Smooth muscle cell (in vitro differentiated cells): ENCODE measurements around the gene AIM2. TPM values are rescaled to one million over a fixed set of nuclear protein-coding genes. Genes with fewer than 3 reads are reported as not detected.

Source experiments
- DNase-seq: peaks from one replicate; lab custom pipeline; 2025; ENCODE audit not compliant: unreplicated experiment; lab: John Stamatoyannopoulos, UW
- H2AFZ ChIP-seq: fragments of 200-600 bp; sonication (generic); 2 replicates; pipeline ENCODE4 v1.6.0; 2016; ENCODE audit warnings: antibody characterized with exemption, low read depth, mild to moderate bottlenecking
- H3F3A ChIP-seq: fragments of 200-600 bp; sonication (generic); 2 replicates; pipeline ENCODE4 v1.6.0; 2017; ENCODE audit warnings: antibody characterized with exemption, low read depth
- H3K27ac ChIP-seq: fragments of 200-600 bp; sonication (generic); 2 replicates; pipeline ENCODE4 v1.5.1; 2016; ENCODE audit warnings: low read depth, mild to moderate bottlenecking
- H3K27me3 ChIP-seq: fragments of 200-600 bp; sonication (generic); 2 replicates; pipeline ENCODE4 v1.6.1; 2016; ENCODE audit warnings: low read depth, mild to moderate bottlenecking
- H3K36me3 ChIP-seq: fragments of 200-600 bp; sonication (generic); 2 replicates; pipeline ENCODE4 v1.5.1; 2016; ENCODE audit warnings: low read depth
- H3K4me1 ChIP-seq: fragments of 200-600 bp; sonication (generic); 2 replicates; pipeline ENCODE4 v1.5.1; 2016; ENCODE audit warnings: low read depth
- H3K4me2 ChIP-seq: fragments of 200-600 bp; sonication (generic); 2 replicates; pipeline ENCODE4 v1.6.0; 2016; ENCODE audit warnings: mild to moderate bottlenecking
- H3K4me3 ChIP-seq: fragments of 200-600 bp; sonication (generic); 2 replicates; pipeline ENCODE4 v1.5.1; 2016; ENCODE audit warnings: mild to moderate bottlenecking
- H3K79me2 ChIP-seq: fragments of 200-600 bp; sonication (generic); 2 replicates; pipeline ENCODE4 v1.6.0; 2016; ENCODE audit warnings: low read depth, mild to moderate bottlenecking
- H3K9ac ChIP-seq: fragments of 200-600 bp; sonication (generic); 2 replicates; pipeline ENCODE4 v1.6.0; 2016; ENCODE audit warnings: low read depth
- H3K9me3 ChIP-seq: fragments of 200-600 bp; sonication (generic); replicated peaks from 2 replicates; pipeline ENCODE4 v1.5.1; 2016; ENCODE audit warnings: low read depth
- H4K20me1 ChIP-seq: fragments of 200-600 bp; sonication (generic); 2 replicates; pipeline ENCODE4 v1.6.0; 2016; ENCODE audit warnings: low read depth
- CTCF ChIP-seq: fragments of 200-600 bp; sonication (generic); IDR thresholded peaks from 2 replicates; pipeline ENCODE4 v1.5.1; 2017; ENCODE audit warnings: borderline replicate concordance, mild to moderate bottlenecking, antibody characterized with exemption; ENCODE audit not compliant: insufficient read depth, poor library complexity, severe bottlenecking
- WGBS: methylation state at CpG from one replicate; pipeline ENCODE4 v1.1.7; 2016; ENCODE audit warnings: low lambda C conversion rate; 5-methylcytosine and 5-hydroxymethylcytosine counted together
- polyA plus RNA-seq: library from polyadenylated mRNA; unstranded; fragments of >200 nt; fragmentation: Nextera tagmentation; extraction: Ambion mirVana; gene quantifications from 2 replicates; pipeline ENCODE4 v1.2.1, GENCODE V29; 2016
- total RNA-seq: library from RNA; depleted of rRNA; stranded (reverse); fragments of >200 nt; gene quantifications from 2 replicates; pipeline ENCODE4 v1.2.3, GENCODE V29; 2014

AIM2 gene
- total and polyA plus RNA-seq, 2 experiments from 2014 or later: 0.87 to 1.2 TPM

- WGBS: 93% methylated on average over 7 of the region's 7 CpGs
- TF ChIP-seq CTCF: no peak
Measured at GRCh38 chr1:159058751-159059150, 17.8 kb downstream of the AIM2 start.

DNA sequence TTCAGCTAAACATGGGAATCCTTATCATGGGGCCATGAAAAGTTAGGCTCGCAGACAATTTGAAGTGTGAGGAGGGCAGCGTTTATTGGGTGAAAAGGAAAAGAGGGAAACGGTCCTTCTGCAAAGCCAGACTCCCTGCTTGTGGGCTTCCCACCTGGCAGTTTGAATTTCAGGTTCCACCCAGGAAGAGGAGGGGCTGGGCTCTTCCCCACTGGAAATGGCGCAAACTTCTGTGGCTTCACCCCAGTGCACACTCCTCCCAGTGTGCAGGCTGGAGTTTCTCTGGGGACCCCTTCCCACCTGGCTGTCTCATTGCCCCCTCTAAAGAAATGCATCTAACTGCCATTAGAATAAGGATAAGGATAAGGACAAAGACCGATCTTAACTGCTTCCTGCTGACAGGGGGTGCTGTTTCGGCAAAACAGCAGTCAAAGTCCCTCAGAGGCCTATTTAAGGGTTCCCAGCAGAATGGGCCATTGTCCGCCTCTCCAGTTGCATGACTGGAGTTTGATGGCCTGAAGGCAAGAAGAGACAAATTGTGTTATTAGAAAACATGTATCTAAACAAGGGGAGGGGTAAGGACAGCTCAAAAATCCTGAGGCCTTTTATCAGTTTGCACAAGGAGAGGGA, 20.4 kb downstream of the AIM2 start:
- Histone ChIP-seq H3K27me3 (no peaks in the 10 kb centered on the region), H3K4me2 (no peak overlapping the region), H4K20me1 (no peaks in the 10 kb centered on the region), H3K9me3 (no peaks in the 10 kb centered on the region), H3K79me2 (no peaks in the 10 kb centered on the region), H3F3A (no peaks in the 10 kb centered on the region), H3K4me1 (peaks cover 4% of the 10 kb centered on the region), H3K4me3 (no peak overlapping the region), H2AFZ (no peak overlapping the region), H3K36me3 (peaks cover 21% of the 10 kb centered on the region), H3K9ac (no peak overlapping the region), H3K27ac (no peak overlapping the region)
- 87% methylated on average over 7 of the region's 7 CpGs for WGBS
- TF ChIP-seq CTCF: no peak
- DNase-seq: no peak

More at GRCh38 chr1:159058751-159059150, 17.8 kb downstream of the AIM2 start:
- no peak for DNase-seq
- H2AFZ ChIP-seq: no peak overlapping the region
- peaks cover 4% of the 10 kb centered on the region for H3K4me1 ChIP-seq
- no peaks in the 10 kb centered on the region for H3K9me3 ChIP-seq
- no peak overlapping the region for H3K4me2 ChIP-seq
- H3K79me2 ChIP-seq: no peaks in the 10 kb centered on the region
- H3K27ac ChIP-seq: no peak overlapping the region
- H3K36me3 ChIP-seq: no peaks in the 10 kb centered on the region
- no peaks in the 10 kb centered on the region for H3K27me3 ChIP-seq
- H3K9ac ChIP-seq: no peak overlapping the region
- H3K4me3 ChIP-seq: no peak overlapping the region
- no peaks in the 10 kb centered on the region for H3F3A ChIP-seq
- H4K20me1 ChIP-seq: no peaks in the 10 kb centered on the region

- no peak overlapping the region for H3K4me3 ChIP-seq
- H2AFZ ChIP-seq: no peak overlapping the region
- no peaks in the 10 kb centered on the region for H3K79me2 ChIP-seq
- DNase-seq: no peak
- no peaks in the 10 kb centered on the region for H3K27me3 ChIP-seq
- no peaks in the 10 kb centered on the region for H4K20me1 ChIP-seq
- H3K4me2 ChIP-seq: no peak overlapping the region
- H3F3A ChIP-seq: no peaks in the 10 kb centered on the region
- TF ChIP-seq CTCF: no peak
- H3K36me3 ChIP-seq: peaks cover 22% of the 10 kb centered on the region
- WGBS: 83% methylated on average over 5 of the region's 5 CpGs
- no peak overlapping the region for H3K9ac ChIP-seq
- no peaks in the 10 kb centered on the region for H3K9me3 ChIP-seq
- no peak overlapping the region for H3K27ac ChIP-seq
- peaks cover 4% of the 10 kb centered on the region for H3K4me1 ChIP-seq
Measured at GRCh38 chr1:159055181-159055641, 21.4 kb downstream of the AIM2 start.

GRCh38 chr1:159054427-159054826, 22.1 kb downstream of the AIM2 start:
- H2AFZ ChIP-seq: no peak overlapping the region
- H3K27ac ChIP-seq: no peak overlapping the region
- H4K20me1 ChIP-seq: no peaks in the 10 kb centered on the region
- peaks cover 30% of the 10 kb centered on the region for H3K36me3 ChIP-seq
- no peak overlapping the region for H3K9ac ChIP-seq
- H3K4me1 ChIP-seq: peaks cover 4% of the 10 kb centered on the region
- no peak for DNase-seq
- TF ChIP-seq CTCF: no peak
- 21% methylated on average over 2 of the region's 2 CpGs for WGBS
- H3K9me3 ChIP-seq: no peaks in the 10 kb centered on the region
- no peak overlapping the region for H3K4me3 ChIP-seq
- no peaks in the 10 kb centered on the region for H3F3A ChIP-seq
- no peaks in the 10 kb centered on the region for H3K27me3 ChIP-seq
- peak overlapping the region; percentile 1 for H3K4me2 ChIP-seq
- no peaks in the 10 kb centered on the region for H3K79me2 ChIP-seq
